Measurements from ENCODE around the gene THEMIS.
"Not testable (repeated sequence)": the region's sequence is repeated elsewhere in the genome, so short reads cannot be mapped to it uniquely, and the experiment has no call there.

THEMIS gene

DNA sequence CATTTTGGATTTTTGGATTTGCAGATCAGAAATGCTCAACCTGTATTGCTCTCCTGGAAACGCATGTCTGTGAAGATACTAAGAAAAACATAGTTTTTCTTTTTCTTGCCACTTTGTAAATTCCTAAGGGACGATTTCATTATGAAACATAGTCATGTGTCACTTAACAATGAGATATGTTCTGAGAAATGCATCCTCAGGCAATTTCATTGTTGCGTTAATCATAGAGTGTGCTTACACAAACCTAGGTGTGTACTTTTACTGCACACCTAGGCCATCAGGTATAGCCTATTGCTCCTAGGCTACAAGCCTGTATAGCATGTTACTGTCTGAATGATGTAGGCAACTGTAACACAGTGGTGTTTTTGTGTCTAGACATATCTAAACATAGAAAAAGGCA is 13.4 kb upstream of the THEMIS start:
- DNase-seq: no peak

- DNase-seq: no peak
Measured at GRCh38 chr6:127912914-127913313, 12.1 kb upstream of the THEMIS start.

DNA sequence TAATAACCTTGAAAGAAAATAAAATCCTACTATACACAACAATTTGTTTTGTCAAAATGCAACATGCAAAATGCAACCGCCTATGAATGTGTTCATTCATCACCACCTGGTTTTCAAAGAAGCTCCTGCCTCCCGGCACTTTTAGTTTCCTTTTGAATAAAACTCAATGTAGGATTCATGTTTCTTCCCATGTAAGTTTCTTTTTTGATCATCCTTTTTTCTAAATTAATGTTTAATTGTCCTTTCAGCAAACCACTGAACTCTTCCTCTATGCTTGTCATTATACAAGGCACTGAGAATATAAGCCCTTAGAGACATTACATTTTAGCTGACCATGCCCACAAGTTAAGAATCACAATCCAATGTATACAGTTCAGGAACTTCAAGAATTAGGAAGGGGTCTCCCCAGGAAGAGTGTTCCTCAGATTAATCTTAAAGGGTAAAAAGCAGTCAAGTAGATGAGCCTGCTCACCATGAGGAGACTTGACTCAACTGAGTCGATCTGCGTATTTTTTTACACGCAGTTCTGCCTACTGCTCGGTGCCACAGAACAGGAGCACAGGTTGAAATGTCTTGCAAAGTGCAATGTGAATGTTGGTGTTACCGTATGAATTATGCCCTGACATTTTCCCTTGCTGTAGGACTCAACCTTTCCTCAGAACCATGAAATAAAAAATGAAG is 7.2 kb upstream of the THEMIS start:
- DNase-seq: no peak

DNA sequence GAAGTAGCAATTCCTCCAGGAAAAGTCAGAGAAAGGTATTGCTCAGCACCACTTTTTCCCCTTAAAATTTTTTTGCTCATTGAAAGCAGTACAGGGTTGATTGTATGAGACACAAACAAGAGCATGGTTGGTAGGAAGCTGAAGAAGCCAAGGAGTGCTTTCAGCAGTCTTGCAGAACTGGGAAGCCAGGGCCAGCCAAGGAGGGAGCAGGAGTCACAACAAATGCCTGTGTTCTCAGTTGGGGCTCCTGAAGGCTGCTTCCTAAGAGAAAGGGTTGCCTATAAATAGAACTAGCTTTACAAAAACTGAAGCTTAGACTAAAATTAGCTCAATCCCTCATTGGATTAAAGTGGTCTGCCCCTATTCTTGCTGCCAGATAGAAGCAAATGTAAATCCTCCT is 3.3 kb upstream of the THEMIS start:
- no peak for DNase-seq

- DNase-seq: no peak
Measured at GRCh38 chr6:127902933-127903332, 2.1 kb upstream of the THEMIS start.

GRCh38 chr6:127897484-127897883 is 3.4 kb downstream of the THEMIS start:
- no peak for DNase-seq

DNA sequence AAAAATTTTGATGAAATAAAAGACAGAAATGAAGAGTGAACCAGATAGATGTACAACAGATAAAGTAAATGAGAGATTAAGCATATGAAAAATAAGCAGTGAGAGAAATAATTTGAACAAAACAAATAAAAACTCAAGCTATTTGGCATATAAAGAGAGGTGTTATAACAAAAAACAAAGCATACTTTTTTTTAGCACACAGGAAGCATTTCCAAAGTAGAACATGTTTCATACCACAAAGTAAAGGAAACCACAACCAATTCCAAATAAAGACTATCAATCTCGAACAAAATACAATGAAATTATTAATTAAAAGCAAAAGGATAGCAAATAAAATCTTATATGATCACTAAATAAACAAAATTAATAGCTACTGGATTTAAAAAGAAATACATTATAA is 6.8 kb downstream of the THEMIS start:
- DNase-seq: no peak

- no peak for DNase-seq
Measured at GRCh38 chr6:127893541-127893940, 7.3 kb downstream of the THEMIS start.

DNA sequence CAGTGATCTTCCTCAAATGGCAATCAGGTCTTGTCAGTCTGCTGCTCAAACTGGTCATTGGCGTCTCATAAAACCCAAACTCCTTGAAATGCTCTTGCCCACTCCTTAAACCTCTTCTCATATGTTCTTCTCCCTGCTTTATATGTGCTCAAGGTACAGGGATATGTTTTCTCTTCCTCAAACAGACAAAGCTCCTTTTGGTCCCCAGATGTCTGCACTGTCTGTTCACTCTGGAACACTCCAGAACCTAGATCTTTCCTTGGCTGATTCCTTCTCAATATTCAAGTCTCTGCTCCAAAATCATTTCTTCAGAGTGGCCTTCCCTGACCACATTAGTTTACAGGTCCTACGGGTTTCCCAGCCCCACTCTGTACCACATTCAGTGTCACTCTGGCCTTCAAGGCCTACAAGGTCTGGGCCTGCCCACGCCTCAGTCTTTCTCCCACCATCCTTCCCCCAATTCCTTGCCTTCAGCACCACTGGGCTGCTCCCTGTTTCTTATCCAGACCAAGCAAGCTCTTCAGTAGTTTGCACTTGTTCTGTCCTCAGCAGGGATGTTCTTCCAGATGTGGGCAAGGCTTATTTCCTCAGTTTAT is 9.0 kb downstream of the THEMIS start:
- no peak for DNase-seq

- no peak for DNase-seq
Measured at GRCh38 chr6:127886603-127887002, 14.3 kb downstream of the THEMIS start.

DNA sequence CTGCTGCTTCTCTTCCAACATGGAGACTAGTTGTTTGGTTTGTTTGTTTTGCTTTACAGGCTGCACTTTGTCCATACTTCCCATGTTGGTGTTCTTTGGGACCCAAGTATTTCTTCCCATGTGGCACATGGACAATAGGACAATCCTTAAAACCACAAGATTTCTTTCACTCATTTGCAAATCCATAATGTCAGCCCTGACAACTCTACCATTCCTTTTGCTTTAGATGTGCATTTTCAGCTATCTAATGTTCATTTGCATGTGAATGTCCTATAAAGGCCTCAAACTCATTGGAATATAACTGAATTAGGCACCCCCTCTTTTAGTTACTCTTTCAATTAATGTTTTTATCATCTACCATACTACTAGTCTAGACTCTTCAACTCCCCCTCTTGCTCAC is 16.7 kb downstream of the THEMIS start:
- no peak for DNase-seq

DNA sequence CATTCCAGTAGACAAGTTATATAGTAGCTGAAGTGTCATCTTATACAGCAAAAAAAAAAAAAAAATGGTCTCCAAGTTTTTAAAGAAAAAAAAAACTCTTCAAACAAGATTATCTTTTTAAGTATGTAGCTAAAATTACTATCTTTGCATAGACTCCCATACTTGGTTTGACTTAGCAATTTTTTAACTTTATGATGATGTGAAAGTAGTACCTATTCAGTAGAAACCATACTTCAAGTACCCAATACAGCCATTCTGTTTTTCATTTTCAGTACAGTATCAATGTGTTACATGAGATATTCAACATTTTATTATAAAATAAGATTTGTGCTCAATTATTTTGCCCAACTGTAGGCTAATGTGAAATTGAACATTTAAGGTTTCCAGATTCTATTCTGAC is 18.9 kb downstream of the THEMIS start:
- DNase-seq: not testable (repeated sequence)

DNA sequence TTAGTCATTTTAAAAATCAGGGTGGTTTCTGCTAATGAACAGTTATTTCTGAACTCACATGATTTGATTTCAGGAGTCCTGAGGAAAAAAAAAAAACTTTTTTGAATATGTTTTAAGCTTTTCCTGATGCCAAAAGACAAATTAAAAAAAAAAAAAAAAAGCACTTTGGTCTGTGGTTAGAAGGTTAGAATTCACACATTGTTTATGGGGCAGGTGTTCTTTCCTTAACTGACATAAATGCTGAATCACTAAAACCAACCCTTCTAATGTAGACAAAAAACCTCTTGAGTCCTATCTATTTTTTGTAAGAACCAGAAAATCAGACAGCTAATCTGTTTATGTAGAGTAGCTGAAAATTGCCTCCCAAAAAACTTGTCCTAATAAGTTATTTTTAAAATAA is 20.4 kb downstream of the THEMIS start:
- DNase-seq: no peak

DNA sequence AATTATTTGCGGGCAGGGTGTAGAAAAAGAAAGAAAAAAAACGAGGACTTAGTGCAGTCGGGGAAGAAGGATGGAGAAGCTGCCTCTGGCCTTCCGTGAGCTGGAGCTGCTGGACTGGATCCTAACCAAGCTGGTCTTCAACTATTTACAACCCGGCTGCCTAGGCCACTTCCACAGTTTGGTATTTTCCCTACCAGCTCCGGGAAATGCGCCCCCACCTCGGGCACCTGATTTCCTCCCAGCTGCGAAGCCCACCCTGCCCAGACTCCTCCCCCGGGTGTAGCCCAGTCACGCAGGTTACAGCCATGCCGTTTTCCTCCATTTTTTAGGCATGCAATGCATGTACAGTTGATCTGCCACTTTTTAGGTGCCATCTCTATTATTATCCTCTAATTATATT is 21.2 kb downstream of the THEMIS start:
- no peak for DNase-seq

- no peak for DNase-seq
Measured at GRCh38 chr6:127878115-127878514, 22.7 kb downstream of the THEMIS start.

DNA sequence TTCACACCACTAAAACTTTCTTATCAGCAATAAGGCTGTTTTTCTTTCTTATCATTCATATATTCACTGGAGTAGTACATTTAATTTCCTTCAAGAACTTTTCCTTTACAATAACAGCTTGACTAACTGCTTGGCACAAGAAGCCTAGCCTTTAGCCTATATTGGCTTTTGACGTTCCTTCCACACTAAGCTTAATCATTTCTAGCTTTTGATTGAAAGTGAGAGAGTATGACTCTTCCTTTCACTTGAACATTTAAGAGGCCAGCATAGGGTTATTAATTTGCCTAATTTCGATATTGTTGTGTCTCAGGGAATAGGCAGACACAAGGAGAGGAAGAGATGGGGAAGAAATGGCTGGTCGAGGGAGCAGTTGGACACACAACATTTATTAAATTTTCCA is 23.6 kb downstream of the THEMIS start:
- no peak for DNase-seq

DNA sequence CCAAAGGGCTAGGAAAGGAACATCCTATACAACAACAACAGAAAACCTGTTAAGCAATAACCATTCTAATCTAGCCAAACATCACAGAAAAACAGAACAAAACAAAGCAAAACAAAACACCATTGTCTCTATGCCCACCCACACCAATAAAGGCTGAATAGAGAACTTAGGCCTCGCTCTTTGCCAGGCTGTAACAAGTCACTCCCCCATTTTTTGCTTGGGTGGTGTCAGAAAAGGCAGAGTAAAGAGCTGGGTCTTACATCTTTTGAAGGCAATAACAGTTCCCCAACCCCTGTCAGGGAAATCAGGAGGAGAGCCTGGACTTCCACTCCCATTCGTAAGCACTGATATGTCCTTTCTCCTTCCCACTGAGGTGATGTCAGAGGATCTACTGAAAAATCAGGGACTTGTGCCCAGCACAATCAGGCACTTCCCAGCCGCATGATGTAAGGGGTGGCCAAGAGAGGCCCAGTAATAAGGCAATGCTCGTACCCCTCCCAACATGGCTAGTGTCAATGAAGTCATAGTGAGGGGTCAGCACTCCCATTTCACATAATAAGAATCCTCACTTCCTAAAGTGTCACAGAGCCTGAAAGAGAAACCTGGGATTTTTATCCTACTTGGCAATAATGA is 31.0 kb downstream of the THEMIS start:
- no peak for DNase-seq

DNA sequence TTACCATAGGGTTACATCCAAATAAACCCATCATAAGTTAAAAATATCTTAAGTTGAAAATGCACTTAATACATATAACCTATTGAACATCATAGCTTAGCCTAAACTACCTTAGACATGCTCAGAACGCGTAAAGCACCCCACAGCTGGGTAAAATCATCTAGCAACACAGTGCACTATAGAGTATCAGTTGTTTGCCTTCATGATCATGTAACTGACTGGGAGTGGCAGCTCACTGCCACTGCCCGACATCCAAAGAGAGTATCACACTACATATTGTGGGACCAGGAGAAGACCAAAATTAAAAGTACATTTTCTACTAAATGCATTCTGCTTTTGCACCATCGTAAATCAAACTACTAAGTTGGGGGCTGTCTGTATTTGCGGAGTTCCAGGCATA is 31.7 kb downstream of the THEMIS start:
- no peak for DNase-seq

GRCh38 chr6:127868338-127868737 is 32.5 kb downstream of the THEMIS start:
- DNase-seq: no peak

- no peak for DNase-seq
Measured at GRCh38 chr6:127866766-127867165, 34.1 kb downstream of the THEMIS start.

GRCh38 chr6:127865108-127865507 is 35.8 kb downstream of the THEMIS start:
- no peak for DNase-seq

DNA sequence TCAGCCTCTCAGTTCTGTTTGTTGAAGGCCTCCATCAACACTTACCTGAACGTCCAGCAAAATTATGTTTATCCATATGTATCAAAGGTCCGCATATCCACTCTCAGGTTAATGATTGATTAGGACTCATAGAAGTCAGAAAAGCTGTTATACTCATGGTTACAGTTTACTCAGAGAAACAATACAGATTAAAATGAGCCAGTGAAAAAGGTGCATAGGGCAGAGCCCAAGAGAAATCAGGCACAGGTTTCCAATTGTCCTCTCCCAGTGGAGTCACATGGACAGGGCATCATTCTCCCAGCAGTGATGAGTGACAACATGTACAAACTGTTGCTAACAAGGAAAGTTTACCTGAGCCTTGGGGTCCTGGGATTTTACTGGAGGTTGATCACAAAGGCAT is 36.2 kb downstream of the THEMIS start:
- DNase-seq: no peak

DNA sequence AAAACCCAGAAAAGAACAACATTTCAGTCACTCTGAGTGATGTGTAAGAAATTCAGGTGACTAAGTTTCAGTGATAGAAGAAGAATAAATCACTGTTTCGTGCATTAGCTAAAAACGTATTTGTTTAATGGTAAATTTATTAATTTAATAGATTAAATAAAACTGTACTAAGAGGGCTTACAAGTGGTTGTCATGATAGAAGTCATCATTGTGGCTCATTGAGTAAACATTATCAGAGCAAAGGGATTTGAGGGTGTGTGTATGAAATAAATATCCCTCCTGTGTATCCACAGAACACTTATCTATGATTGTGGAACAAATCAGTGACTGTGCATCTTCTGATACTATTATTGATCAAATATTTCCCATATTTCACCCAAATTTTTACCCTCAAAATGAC is 40.1 kb downstream of the THEMIS start:
- DNase-seq: no peak

DNA sequence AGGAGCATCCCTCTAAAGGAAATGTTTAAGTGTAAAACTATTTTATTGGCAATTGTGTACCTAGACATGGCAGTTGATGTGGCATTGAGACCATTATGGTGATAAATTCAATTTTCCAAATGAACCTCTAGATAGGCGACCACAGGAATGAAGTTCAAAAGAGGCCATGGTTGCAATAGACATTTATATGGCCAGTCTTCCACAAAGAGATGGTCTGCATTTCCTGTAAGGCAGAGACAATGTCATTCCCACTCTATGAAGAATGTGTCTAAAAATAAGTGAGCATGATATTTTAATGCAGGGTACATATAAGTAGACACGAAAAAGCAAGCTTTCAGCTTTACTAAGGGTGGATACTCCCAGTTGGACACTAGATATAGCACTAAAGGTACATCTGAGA is 40.9 kb downstream of the THEMIS start:
- no peak for DNase-seq
